GM19043 (cell line): Measurements from ENCODE around the gene GPR132.

ENCODE experiments used
- ATAC-seq: cut with Tn5 transposase; IDR thresholded peaks from one replicate; pipeline ENCODE4 v1.9.1; 2021; ENCODE audit warnings: low read depth; ENCODE audit not compliant: unreplicated experiment

Gene GPR132

GRCh38 chr14:105063056-105063455, 2.2 kb downstream of the GPR132 start:
- no peak for ATAC-seq

GRCh38 chr14:105062048-105062433, 3.2 kb downstream of the GPR132 start:
- no peak for ATAC-seq

- ATAC-seq = peak; percentile 34
Observed at GRCh38 chr14:105061428-105062047, 3.7 kb downstream of the GPR132 start.

- ATAC-seq = no peak
Observed at GRCh38 chr14:105060751-105061427, 4.3 kb downstream of the GPR132 start.

GRCh38 chr14:105059925-105060565, 5.2 kb downstream of the GPR132 start:
- ATAC-seq = no peak

- ATAC-seq = no peak
Observed at GRCh38 chr14:105059035-105059924, 6.0 kb downstream of the GPR132 start.

- no peak for ATAC-seq
Observed at GRCh38 chr14:105058521-105059034, 6.7 kb downstream of the GPR132 start.

- no peak for ATAC-seq
Observed at GRCh38 chr14:105056303-105056831, 8.9 kb downstream of the GPR132 start.

- no peak for ATAC-seq
Observed at GRCh38 chr14:105055736-105056302, 9.4 kb downstream of the GPR132 start.

- ATAC-seq = no peak
Observed at GRCh38 chr14:105055334-105055733, 9.9 kb downstream of the GPR132 start.

GRCh38 chr14:105053996-105054395, 11.2 kb downstream of the GPR132 start:
- no peak for ATAC-seq

- ATAC-seq = no peak
Observed at GRCh38 chr14:105053421-105053820, 11.8 kb downstream of the GPR132 start.

- no peak for ATAC-seq
Observed at GRCh38 chr14:105052110-105052458, 13.1 kb downstream of the GPR132 start.

- no peak for ATAC-seq
Observed at GRCh38 chr14:105051182-105052109, 13.8 kb downstream of the GPR132 start.

GRCh38 chr14:105050551-105050897, 14.7 kb downstream of the GPR132 start:
- no peak for ATAC-seq

- no peak for ATAC-seq
Observed at GRCh38 chr14:105049753-105050550, 15.3 kb downstream of the GPR132 start.

GRCh38 chr14:105047283-105048016, 17.8 kb downstream of the GPR132 start:
- ATAC-seq = no peak

- ATAC-seq = no peak
Observed at GRCh38 chr14:105046891-105047282, 18.3 kb downstream of the GPR132 start.
